ENCODE measurements around the gene KHSRP.

GRCh38 chr19:6440905-6441304 is 16.3 kb upstream of the KHSRP start:
- TF ChIP-seq CTCF (IDR thresholded peaks at IDR 0.05 in 8 of 11, conservative IDR thresholded peaks at IDR 0.05 in 3 of 11) = no peak
- TF ChIP-seq POLR2A (IDR thresholded peaks at IDR 0.05) = no peak
- TF ChIP-seq POLR2AphosphoS5 (IDR thresholded peaks at IDR 0.05) = no peak
